ENCODE data around the gene LRRN4. TPM values are rescaled to one million over a fixed set of nuclear protein-coding genes. Genes with fewer than 3 reads are reported as not detected.

The LRRN4 gene
- total and polyA plus RNA-seq, 2 donors from 2014 or later: 1.6 to 89.3 TPM

DNA sequence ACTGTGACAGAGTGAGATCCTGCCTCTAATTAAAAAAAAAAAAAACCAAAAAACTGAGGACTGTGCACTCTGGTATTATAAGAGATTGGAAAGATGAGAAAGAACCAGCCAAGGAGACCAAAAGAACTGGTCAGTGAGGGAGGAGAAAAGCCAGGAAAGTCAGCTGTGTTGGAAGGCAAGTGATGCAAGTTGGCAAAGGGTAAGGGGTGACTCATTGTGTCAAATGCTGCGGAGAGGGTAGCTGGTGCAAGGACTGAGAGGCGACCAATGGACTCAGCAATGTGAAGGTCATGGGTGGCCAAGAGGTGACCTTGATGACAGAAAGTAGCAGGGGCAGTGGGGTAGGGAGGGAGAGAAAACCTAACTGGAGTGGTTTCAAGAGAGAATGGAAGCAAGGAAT, 27.4 kb upstream of the LRRN4 start:
- no peak overlapping the region for H3K9ac ChIP-seq (ENCODE audit: low read length in 3 of 3)
- no peak for DNase-seq
- intact Hi-C loops (cut with DNase I): no loop called here
- H3K27ac ChIP-seq (ENCODE audit: low read depth in 2 of 2, low read length in 2 of 2): no peak overlapping the region
- TF ChIP-seq, protein P1, sequence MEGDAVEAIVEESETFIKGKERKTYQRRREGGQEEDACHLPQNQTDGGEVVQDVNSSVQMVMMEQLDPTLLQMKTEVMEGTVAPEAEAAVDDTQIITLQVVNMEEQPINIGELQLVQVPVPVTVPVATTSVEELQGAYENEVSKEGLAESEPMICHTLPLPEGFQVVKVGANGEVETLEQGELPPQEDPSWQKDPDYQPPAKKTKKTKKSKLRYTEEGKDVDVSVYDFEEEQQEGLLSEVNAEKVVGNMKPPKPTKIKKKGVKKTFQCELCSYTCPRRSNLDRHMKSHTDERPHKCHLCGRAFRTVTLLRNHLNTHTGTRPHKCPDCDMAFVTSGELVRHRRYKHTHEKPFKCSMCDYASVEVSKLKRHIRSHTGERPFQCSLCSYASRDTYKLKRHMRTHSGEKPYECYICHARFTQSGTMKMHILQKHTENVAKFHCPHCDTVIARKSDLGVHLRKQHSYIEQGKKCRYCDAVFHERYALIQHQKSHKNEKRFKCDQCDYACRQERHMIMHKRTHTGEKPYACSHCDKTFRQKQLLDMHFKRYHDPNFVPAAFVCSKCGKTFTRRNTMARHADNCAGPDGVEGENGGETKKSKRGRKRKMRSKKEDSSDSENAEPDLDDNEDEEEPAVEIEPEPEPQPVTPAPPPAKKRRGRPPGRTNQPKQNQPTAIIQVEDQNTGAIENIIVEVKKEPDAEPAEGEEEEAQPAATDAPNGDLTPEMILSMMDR (IDR thresholded peaks at IDR 0.05; ENCODE audit: borderline replicate concordance, extremely low read depth, insufficient read depth): no peak
- no peak overlapping the region for H3K4me3 ChIP-seq (ENCODE audit: low read length in 3 of 3)
- no peaks in the 10 kb centered on the region for H3K4me1 ChIP-seq (ENCODE audit: control insufficient read depth in 2 of 3, insufficient read depth in 2 of 3, low read depth in 1 of 3, low read length in 3 of 3)
- no peaks in the 10 kb centered on the region for H3K9me3 ChIP-seq (ENCODE audit: control insufficient read depth in 2 of 3, insufficient read depth in 1 of 3, low read length in 3 of 3)
- peaks cover 0 to 4% (median 0%) of the 10 kb centered on the region in 3 donors for H3K36me3 ChIP-seq (ENCODE audit: control insufficient read depth in 2 of 3, insufficient read depth in 3 of 3, low read length in 3 of 3)
- H3K27me3 ChIP-seq (ENCODE audit: control insufficient read depth, insufficient read depth, low read length): no peaks in the 10 kb centered on the region
- FAIRE-seq: no peak

GRCh38 chr20:6079016-6079415, 25.2 kb upstream of the LRRN4 start:
- intact Hi-C loops (cut with DNase I): loop anchor here (5.0 kb wide), 1 partner anchor 552 kb away; no protein-coding TSS in a partner anchor

GRCh38 chr20:6075428-6076219, 21.8 kb upstream of the LRRN4 start:
- no peak overlapping the region for H3K27ac ChIP-seq (ENCODE audit: low read depth in 2 of 2, low read length in 2 of 2)
- intact Hi-C loops (cut with DNase I): loop anchor here (5.0 kb wide), 1 partner anchor 548 kb away; no protein-coding TSS in a partner anchor
- no peaks in the 10 kb centered on the region for H3K27me3 ChIP-seq (ENCODE audit: control insufficient read depth, insufficient read depth, low read length)
- H3K36me3 ChIP-seq (ENCODE audit: control insufficient read depth in 2 of 3, insufficient read depth in 3 of 3, low read length in 3 of 3): peaks cover 0 to 4% (median 0%) of the 10 kb centered on the region in 3 donors
- DNase-seq (peak in 1 of 5 donors; percentile 29), FAIRE-seq (no peak)
- no peaks in the 10 kb centered on the region for H3K9me3 ChIP-seq (ENCODE audit: control insufficient read depth in 2 of 3, insufficient read depth in 1 of 3, low read length in 3 of 3)
- H3K4me3 ChIP-seq (ENCODE audit: low read length in 3 of 3): no peak overlapping the region
- H3K9ac ChIP-seq (ENCODE audit: low read length in 3 of 3): no peak overlapping the region
- TF ChIP-seq, protein P1 (IDR thresholded peaks at IDR 0.05; ENCODE audit: borderline replicate concordance, extremely low read depth, insufficient read depth): no peak
- H3K4me1 ChIP-seq (ENCODE audit: control insufficient read depth in 2 of 3, insufficient read depth in 2 of 3, low read depth in 1 of 3, low read length in 3 of 3): no peaks in the 10 kb centered on the region

More at GRCh38 chr20:6079016-6079415, 25.2 kb upstream of the LRRN4 start:
- Histone ChIP-seq H3K9me3 (ENCODE audit: control insufficient read depth in 2 of 3, insufficient read depth in 1 of 3, low read length in 3 of 3) (no peaks in the 10 kb centered on the region), H3K27ac (ENCODE audit: low read depth in 2 of 2, low read length in 2 of 2) (no peak overlapping the region), H3K9ac (ENCODE audit: low read length in 3 of 3) (no peak overlapping the region), H3K36me3 (ENCODE audit: control insufficient read depth in 2 of 3, insufficient read depth in 3 of 3, low read length in 3 of 3) (peaks cover 0 to 4% (median 0%) of the 10 kb centered on the region in 3 donors), H3K27me3 (ENCODE audit: control insufficient read depth, insufficient read depth, low read length) (no peaks in the 10 kb centered on the region), H3K4me1 (ENCODE audit: control insufficient read depth in 2 of 3, insufficient read depth in 2 of 3, low read depth in 1 of 3, low read length in 3 of 3) (no peaks in the 10 kb centered on the region), H3K4me3 (ENCODE audit: low read length in 3 of 3) (no peak overlapping the region)
- DNase-seq (no peak), FAIRE-seq (no peak)
- TF ChIP-seq, protein P1 (IDR thresholded peaks at IDR 0.05; ENCODE audit: borderline replicate concordance, extremely low read depth, insufficient read depth): no peak

Data from kidney (tissue), 14 donors.